Measurements from ENCODE around the gene SLC9A6.

SLC9A6 gene

GRCh38 chrX:136065044-136065671 is 79.9 kb downstream of the SLC9A6 start (continued):
- peak; percentile 75 for TF ChIP-seq TSHZ1 (tag by site-specific recombination; IDR thresholded peaks at IDR 0.05; ENCODE audit: borderline replicate concordance)
- no peak for TF ChIP-seq HOXD13 (CRISPR knock-in tag; IDR thresholded peaks at IDR 0.05; ENCODE audit: borderline replicate concordance)
- no peak for TF ChIP-seq BCL6B (tag by site-specific recombination; IDR thresholded peaks at IDR 0.05)
- TF ChIP-seq ZXDB (tag by site-specific recombination; IDR thresholded peaks at IDR 0.05), result peak; percentile 77; the same call in 1 of the 2 replicates
- no peak for TF ChIP-seq ZBTB6 (tag by site-specific recombination; IDR thresholded peaks at IDR 0.05)
- TF ChIP-seq ZNF362 (tag by site-specific recombination; IDR thresholded peaks at IDR 0.05), result 0 out of 2 replicates have a peak, but pooled peaks have one; percentile 52
- TF ChIP-seq ZNF335 (tag by site-specific recombination; conservative IDR thresholded peaks at IDR 0.05), result peak; percentile 62; the same call in 1 of the 2 replicates
- no peak for TF ChIP-seq ZNF645 (tag by site-specific recombination; IDR thresholded peaks at IDR 0.05)
- TF ChIP-seq ZNF513 (tag by site-specific recombination; IDR thresholded peaks at IDR 0.05), result peak; percentile 38; the same call in 1 of the 2 replicates
- no peak for TF ChIP-seq ZNF202 (tag by site-specific recombination; IDR thresholded peaks at IDR 0.05; ENCODE audit: borderline replicate concordance)
- no peak for TF ChIP-seq ZNF664 (tag by site-specific recombination; IDR thresholded peaks at IDR 0.05)
- TF ChIP-seq REPIN1 (tag by site-specific recombination; IDR thresholded peaks at IDR 0.05; ENCODE audit: low read depth), result no peak
- no peak for TF ChIP-seq ZNF785 (tag by site-specific recombination; IDR thresholded peaks at IDR 0.05)
- no peak for TF ChIP-seq ZNF530 (tag by site-specific recombination; IDR thresholded peaks at IDR 0.05; ENCODE audit: low read depth)
- TF ChIP-seq ZNF23 (tag by site-specific recombination; IDR thresholded peaks at IDR 0.05; ENCODE audit: borderline replicate concordance), result no peak
- peak; percentile 78; the same call in 1 of the 2 replicates for TF ChIP-seq TRIM28 (IDR thresholded peaks at IDR 0.05; ENCODE audit: borderline replicate concordance, low read length)
- TF ChIP-seq ZNF155 (tag by site-specific recombination; IDR thresholded peaks at IDR 0.05), result no peak
- no peak for TF ChIP-seq ZNF26 (tag by site-specific recombination; IDR thresholded peaks at IDR 0.05)
- TF ChIP-seq GLI4 (tag by site-specific recombination; IDR thresholded peaks at IDR 0.05), result no peak
- TF ChIP-seq ZNF266 (tag by site-specific recombination; IDR thresholded peaks at IDR 0.05; ENCODE audit: low read depth), result no peak
- TF ChIP-seq ZNF830 (tag by site-specific recombination; IDR thresholded peaks at IDR 0.05; ENCODE audit: low read depth), result no peak
- no peak for TF ChIP-seq ZBTB10 (tag by site-specific recombination; IDR thresholded peaks at IDR 0.05)
- TF ChIP-seq ZNF624 (tag by site-specific recombination; IDR thresholded peaks at IDR 0.05), result no peak
- peak; percentile 63 for TF ChIP-seq ZNF561 (tag by site-specific recombination; IDR thresholded peaks at IDR 0.05; ENCODE audit: borderline replicate concordance)
- 0 out of 2 replicates have a peak, but pooled peaks have one; percentile 34 for TF ChIP-seq ZFP37 (tag by site-specific recombination; IDR thresholded peaks at IDR 0.05)
